Kidney (tissue), 14 donors: ENCODE results near the gene ALPI. TPM values are rescaled to one million over a fixed set of nuclear protein-coding genes. Genes with fewer than 3 reads are reported as not detected.

Experiments used
- DNase-seq, 5 donors: peaks; one replicate each; pipeline ENCODE4 v3.0.0-alpha.2; 2013 to 2020
- FAIRE-seq: peaks from 2 replicates; lab custom pipeline; 2012; peaks lifted over from hg19 to GRCh38; lab: Jason Lieb, UNC
- H3K27ac ChIP-seq, 2 donors: one replicate each; pipeline ENCODE4 v1.7.0; 2013; ENCODE audit warnings: low read depth in 2 of 2, low read length in 2 of 2, inconsistent platforms in 1 of 2
- H3K27me3 ChIP-seq: one replicate; pipeline ENCODE4 v1.7.1; 2013; ENCODE audit warnings: low read length, inconsistent platforms; ENCODE audit not compliant: control insufficient read depth, insufficient read depth
- H3K36me3 ChIP-seq, 3 donors: one replicate each; pipeline versions ENCODE4 v1.7.0 to v1.7.1; 2013; ENCODE audit warnings: low read length in 3 of 3, control low read depth in 1 of 3, inconsistent platforms in 1 of 3; ENCODE audit not compliant: insufficient read depth in 3 of 3, control insufficient read depth in 2 of 3
- H3K4me1 ChIP-seq, 3 donors: one replicate each; pipeline versions ENCODE4 v1.7.0 to v1.7.1; 2013; ENCODE audit warnings: low read length in 3 of 3, inconsistent platforms in 1 of 3, low read depth in 1 of 3; ENCODE audit not compliant: control insufficient read depth in 2 of 3, insufficient read depth in 2 of 3
- H3K4me3 ChIP-seq, 3 donors: one replicate each; pipeline versions ENCODE4 v1.7.0 to v1.8.1; 2013; ENCODE audit warnings: low read length in 3 of 3, control low read depth in 1 of 3, inconsistent platforms in 1 of 3
- H3K9ac ChIP-seq, 3 donors: one replicate each; pipeline versions ENCODE4 v1.7.0 to v1.7.1; 2013; ENCODE audit warnings: low read length in 3 of 3, control low read depth in 1 of 3, inconsistent platforms in 1 of 3
- H3K9me3 ChIP-seq, 3 donors: one replicate each; pipeline versions ENCODE4 v1.7.0 to v1.7.1; 2013; ENCODE audit warnings: low read length in 3 of 3, control low read depth in 1 of 3, inconsistent platforms in 1 of 3; ENCODE audit not compliant: control insufficient read depth in 2 of 3, insufficient read depth in 1 of 3
- intact Hi-C: fragments of 100-400 bp; cut with DNase I; formaldehyde crosslinking; loops from one replicate; pipeline ENCODE4 v1.11.1; 2022
- polyA plus RNA-seq: library from polyadenylated mRNA; stranded (reverse); fragments of 350-450 nt; fragmentation: Illumina TruSeq; extraction: RNeasy Lipid Tissue Mini Kit (QIAGEN cat#74804); gene quantifications from one replicate; pipeline ENCODE4 v1.2.3, GENCODE V29; 2014; ENCODE audit warnings: low read depth, low replicate concordance; ENCODE audit not compliant: insufficient read depth
- total RNA-seq: library from RNA; stranded (reverse); fragmentation: NEBNext Ultra II Directional; extraction: Animal tissue kit (Norgen Biotek cat#: 25700); gene quantifications from one replicate; pipeline ENCODE4 v1.2.1, GENCODE V29; 2021
- TF ChIP-seq, protein P1 (sequence below): IDR thresholded peaks from 3 replicates; pipeline ENCODE4 v1.5.1; 2012; ENCODE audit warnings: mild to moderate bottlenecking, moderate library complexity, borderline replicate concordance; ENCODE audit not compliant: insufficient read depth; ENCODE audit errors: extremely low read depth
- donor health status: control.
- donor health status: control.
- donor health status: control.
- donor health status: control.
- donor health status: control.
- donor health status: DM: yes; HTN: yes; CAD: no.
- donor health status: Normal renal cell carcinoma (clear cell type).

Gene ALPI
- total and polyA plus RNA-seq, 2 donors from 2014 or later, result 0.09 to 0.49 TPM

- Histone ChIP-seq H3K4me3 (no peak overlapping the region), H3K36me3 (no peaks in the 10 kb centered on the region), H3K9me3 (peaks cover 0 to 6% (median 0%) of the 10 kb centered on the region in 3 donors), H3K9ac (no peak overlapping the region), H3K4me1 (peaks cover 0 to 15% (median 0%) of the 10 kb centered on the region in 3 donors), H3K27ac (no peak overlapping the region), H3K27me3 (peaks cover 27% of the 10 kb centered on the region)
- TF ChIP-seq, protein P1, sequence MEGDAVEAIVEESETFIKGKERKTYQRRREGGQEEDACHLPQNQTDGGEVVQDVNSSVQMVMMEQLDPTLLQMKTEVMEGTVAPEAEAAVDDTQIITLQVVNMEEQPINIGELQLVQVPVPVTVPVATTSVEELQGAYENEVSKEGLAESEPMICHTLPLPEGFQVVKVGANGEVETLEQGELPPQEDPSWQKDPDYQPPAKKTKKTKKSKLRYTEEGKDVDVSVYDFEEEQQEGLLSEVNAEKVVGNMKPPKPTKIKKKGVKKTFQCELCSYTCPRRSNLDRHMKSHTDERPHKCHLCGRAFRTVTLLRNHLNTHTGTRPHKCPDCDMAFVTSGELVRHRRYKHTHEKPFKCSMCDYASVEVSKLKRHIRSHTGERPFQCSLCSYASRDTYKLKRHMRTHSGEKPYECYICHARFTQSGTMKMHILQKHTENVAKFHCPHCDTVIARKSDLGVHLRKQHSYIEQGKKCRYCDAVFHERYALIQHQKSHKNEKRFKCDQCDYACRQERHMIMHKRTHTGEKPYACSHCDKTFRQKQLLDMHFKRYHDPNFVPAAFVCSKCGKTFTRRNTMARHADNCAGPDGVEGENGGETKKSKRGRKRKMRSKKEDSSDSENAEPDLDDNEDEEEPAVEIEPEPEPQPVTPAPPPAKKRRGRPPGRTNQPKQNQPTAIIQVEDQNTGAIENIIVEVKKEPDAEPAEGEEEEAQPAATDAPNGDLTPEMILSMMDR, result no peak
- intact Hi-C loops, result no loop called here
- FAIRE-seq (no peak), DNase-seq (no peak)
These were observed 38.5 kb upstream of the ALPI start for GRCh38 chr2:232417489-232417888.

DNA sequence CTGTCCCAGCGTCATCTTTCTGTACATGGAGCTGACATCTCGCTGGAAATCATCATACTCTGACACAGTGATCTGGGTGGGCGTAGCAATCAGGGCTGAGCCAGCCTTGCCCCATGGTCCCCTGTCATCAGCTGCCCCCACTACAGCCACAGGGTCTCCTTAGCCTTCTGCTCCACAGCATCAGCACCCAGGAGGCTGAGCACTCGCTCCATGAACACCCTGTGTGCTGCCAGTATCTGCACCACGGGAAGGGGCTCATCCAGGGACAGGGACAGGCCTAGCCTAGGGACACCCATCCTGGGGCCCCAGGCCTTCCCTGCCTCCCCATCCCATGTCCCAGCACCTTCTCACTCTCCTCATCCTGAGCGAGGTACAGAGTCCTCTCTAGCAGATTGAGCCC is 37.9 kb upstream of the ALPI start:
- Histone ChIP-seq H3K9ac (no peak overlapping the region), H3K27ac (no peak overlapping the region), H3K4me1 (peaks cover 0 to 15% (median 0%) of the 10 kb centered on the region in 3 donors), H3K27me3 (peaks cover 24% of the 10 kb centered on the region), H3K9me3 (peaks cover 0 to 9% (median 0%) of the 10 kb centered on the region in 3 donors), H3K36me3 (no peaks in the 10 kb centered on the region), H3K4me3 (no peak overlapping the region)
- intact Hi-C loops, result no loop called here
- FAIRE-seq (no peak), DNase-seq (peak in 1 of 5 donors; percentile 44)
- TF ChIP-seq, protein P1, result no peak

GRCh38 chr2:232418466-232419244 is 37.3 kb upstream of the ALPI start:
- intact Hi-C loops, result no loop called here
- peak overlapping the region in 1 of 3 donors; percentile 21 for H3K4me3 ChIP-seq
- no peak overlapping the region for H3K27ac ChIP-seq
- no peaks in the 10 kb centered on the region for H3K36me3 ChIP-seq
- H3K27me3 ChIP-seq, result peaks cover 23% of the 10 kb centered on the region
- TF ChIP-seq, protein P1, result no peak
- H3K4me1 ChIP-seq, result peaks cover 0 to 15% (median 0%) of the 10 kb centered on the region in 3 donors
- H3K9ac ChIP-seq, result no peak overlapping the region
- H3K9me3 ChIP-seq, result peaks cover 0 to 9% (median 0%) of the 10 kb centered on the region in 3 donors
- DNase-seq (peak in 4 of 5 donors; percentile 64 to 78 (median 75)), FAIRE-seq (no peak)
